Activated CD8-positive, alpha-beta memory T cell treated with anti-CD3 and anti-CD28 coated beads, Interleukin-2, amount 50 U/mL, for 1 hour (primary cell): Measurements from ENCODE around the gene RSBN1.
"Not testable (repeated sequence)": the region's sequence is repeated elsewhere in the genome, so short reads cannot be mapped to it uniquely, and the experiment has no call there.

Source experiments
- DNase-seq: peaks from one replicate; pipeline ENCODE4 v3.0.0-alpha.2; 2020; ENCODE audit errors: extremely low read depth

RSBN1 gene

DNA sequence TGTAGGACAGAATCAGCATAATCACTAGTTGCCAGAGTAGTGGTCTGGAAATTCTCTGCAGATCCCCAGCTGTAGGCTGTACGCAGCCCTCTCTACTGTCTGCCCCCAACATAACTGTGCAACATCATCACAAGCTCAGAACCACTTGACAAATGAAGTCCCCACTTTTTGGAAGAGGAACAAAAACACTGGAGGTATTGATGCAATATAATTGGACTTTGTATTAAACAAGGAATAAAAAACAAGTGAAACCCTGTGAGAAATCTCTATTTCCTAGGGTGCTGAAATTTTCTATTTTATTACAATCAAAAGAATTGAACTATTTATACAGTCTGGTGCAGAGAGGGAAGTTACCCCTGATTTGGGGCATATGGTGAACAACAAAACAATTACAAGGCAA, 68.2 kb downstream of the RSBN1 start:
- no peak for DNase-seq

DNA sequence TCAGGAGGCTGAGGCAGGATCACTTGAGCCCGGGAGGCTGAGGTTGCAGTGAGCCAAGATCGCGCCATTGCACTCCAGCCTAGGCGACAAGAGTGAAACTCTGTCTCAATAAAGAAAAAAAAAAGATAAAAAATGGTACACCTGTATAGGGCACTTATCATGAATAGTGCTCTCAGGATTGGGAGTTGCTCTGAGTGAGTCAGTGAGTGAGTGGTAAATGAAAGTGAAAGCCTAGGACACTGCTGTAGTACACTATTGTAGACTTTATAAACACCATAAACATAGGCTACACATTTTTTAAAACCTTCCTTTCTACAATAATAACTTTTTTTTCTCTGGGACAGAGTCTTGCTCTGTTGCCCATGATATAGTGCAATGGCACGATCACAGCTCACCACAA, 69.8 kb downstream of the RSBN1 start:
- DNase-seq, result no peak

DNA sequence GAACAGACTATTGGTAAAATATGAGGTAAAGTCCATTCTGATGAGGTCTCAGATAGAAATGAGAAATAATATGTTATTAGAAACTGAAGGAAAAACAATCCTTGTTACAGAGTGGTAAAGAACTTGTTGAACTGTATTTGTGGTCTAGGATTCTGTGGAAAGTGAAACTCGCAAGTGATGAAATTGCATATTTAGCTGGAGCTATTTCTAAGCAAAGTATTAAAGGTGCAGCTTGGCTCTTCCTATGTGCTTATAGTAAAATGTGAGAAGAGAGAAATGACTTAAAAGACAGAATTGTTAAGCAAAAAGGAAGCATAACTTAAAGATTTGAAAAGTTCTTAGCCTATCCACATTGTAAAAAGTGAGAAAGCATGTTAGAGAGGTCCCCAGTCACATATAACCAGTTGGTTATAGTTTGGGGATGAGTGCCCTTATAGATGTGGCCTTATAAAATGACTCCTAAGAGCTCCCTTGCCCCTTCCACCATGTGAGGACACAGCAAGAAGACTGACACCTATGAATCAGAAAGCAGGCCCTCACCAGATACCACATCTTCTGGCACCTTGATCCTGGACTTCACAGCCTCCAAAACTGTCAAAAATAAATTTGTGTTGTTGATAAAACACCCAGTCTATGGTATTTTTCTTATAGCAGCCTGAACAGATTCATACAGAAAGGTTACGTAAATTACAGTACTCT, 77.8 kb downstream of the RSBN1 start:
- no peak for DNase-seq

DNA sequence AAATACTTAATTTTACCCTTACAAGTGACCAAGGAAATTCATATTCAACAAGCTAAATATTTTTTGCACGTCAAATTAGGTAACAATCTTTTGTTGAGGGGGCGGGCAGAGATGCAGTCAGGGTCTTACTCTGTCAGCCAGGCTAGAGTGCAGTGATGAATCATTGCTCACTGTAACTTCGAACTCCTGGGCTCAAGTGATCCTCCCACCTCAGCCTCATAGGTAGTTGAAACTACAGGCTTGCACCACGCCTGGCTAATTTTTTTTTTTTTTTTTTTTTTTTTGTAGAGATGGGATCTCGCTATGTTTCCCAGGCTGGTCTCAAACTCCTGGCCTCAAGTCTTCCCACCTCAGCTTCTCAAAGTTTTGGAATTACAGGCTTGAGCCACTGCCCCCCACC, 79.5 kb downstream of the RSBN1 start:
- DNase-seq, result no peak

GRCh38 chr1:113721010-113721409, 91.3 kb downstream of the RSBN1 start:
- no peak for DNase-seq

- not testable (repeated sequence) for DNase-seq
These were observed 93.7 kb downstream of the RSBN1 start for GRCh38 chr1:113718621-113719020.

DNA sequence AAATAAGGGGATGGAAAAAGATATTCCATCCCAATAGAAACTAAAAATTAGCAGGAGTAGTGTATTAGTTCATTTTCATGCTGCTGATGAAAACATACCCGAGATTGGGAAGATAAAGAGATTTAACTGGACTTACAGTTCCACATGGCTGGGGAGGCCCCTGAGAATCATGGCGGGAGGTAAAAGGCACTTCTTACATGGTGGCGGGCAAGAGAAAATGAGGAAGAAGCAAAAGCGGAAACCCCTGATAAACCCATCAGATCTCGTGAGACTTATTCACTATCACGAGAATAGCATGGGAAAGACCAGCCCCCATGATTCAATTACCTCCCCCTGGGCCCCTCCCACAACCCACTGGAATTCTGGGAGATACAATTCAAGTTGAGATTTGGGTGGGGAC, 94.8 kb downstream of the RSBN1 start:
- DNase-seq, result not testable (repeated sequence)

DNA sequence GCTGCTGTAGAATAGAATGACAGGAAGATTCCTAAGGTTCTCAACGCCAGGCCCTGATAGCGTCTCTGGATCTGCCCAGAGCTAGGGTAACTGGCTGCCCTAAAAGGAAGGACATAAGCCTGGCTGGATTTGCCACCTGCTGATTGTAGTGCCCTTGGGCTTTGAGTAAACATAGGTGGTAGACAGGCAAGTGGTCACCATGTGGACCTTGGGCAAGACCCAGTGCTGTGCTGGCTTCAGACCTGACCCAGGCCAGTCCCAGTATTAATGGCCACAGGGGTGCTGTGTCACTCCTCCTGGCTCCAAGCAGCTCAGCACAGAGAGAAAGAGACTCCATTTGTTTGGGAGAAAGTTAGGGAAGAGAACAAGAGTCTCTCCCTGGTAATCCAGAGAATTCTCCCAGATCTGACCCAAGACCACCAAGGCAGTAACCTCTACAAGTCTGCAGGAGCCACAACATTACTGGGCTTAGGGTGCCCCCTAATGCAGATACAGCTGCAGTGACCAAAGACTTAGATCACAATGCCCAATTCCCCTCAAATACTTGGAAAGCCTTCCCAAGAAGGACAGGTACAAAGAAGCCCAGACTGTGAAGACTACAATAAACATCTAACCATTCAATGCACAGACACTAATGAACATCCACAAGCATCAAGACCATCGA, 97.5 kb downstream of the RSBN1 start:
- no peak for DNase-seq
